DOHH2 (cell line): Measurements from ENCODE around the gene ELF1.

Experiments
- H3F3A ChIP-seq: fragments of 200-600 bp; sonication (generic), shearing (Covaris generic); 2 replicates; pipeline ENCODE4 v1.6.0; 2016; ENCODE audit warnings: antibody characterized with exemption, mild to moderate bottlenecking; ENCODE audit not compliant: control insufficient read depth, insufficient read depth
- H3K27ac ChIP-seq: fragments of 200-600 bp; sonication (generic); 2 replicates; pipeline ENCODE4 v1.5.1; 2014; ENCODE audit warnings: low read depth, mild to moderate bottlenecking, low read length, moderate library complexity
- H3K27me3 ChIP-seq: fragments of 200-600 bp; sonication (generic); 2 replicates; pipeline ENCODE4 v1.6.1; 2014; ENCODE audit warnings: mild to moderate bottlenecking, low read length, mixed read lengths; ENCODE audit not compliant: control insufficient read depth
- H3K36me3 ChIP-seq: fragments of 200-600 bp; sonication (generic); 2 replicates; pipeline ENCODE4 v1.6.1; 2014; ENCODE audit warnings: mild to moderate bottlenecking, low read length, moderate library complexity, mixed read lengths; ENCODE audit not compliant: control insufficient read depth
- H3K4me1 ChIP-seq: fragments of 200-600 bp; sonication (generic); 2 replicates; pipeline ENCODE4 v1.6.1; 2014; ENCODE audit warnings: mild to moderate bottlenecking, low read length, mixed read lengths; ENCODE audit not compliant: control insufficient read depth
- H3K4me2 ChIP-seq: fragments of 200-600 bp; sonication (generic); 2 replicates; pipeline ENCODE4 v1.6.0; 2014; ENCODE audit warnings: mild to moderate bottlenecking, low read length, moderate library complexity
- H3K4me3 ChIP-seq: fragments of 200-600 bp; sonication (generic); 2 replicates; pipeline ENCODE4 v1.5.1; 2014; ENCODE audit warnings: mild to moderate bottlenecking, low read length, mixed read lengths
- H3K79me2 ChIP-seq: fragments of 200-600 bp; sonication (generic); 2 replicates; pipeline ENCODE4 v1.6.1; 2014; ENCODE audit warnings: mild to moderate bottlenecking, low read length, mixed read lengths; ENCODE audit not compliant: control insufficient read depth
- H3K9me2 ChIP-seq: fragments of 200-600 bp; sonication (generic); replicated peaks from 2 replicates; pipeline ENCODE4 v1.6.1; 2014; ENCODE audit warnings: mild to moderate bottlenecking, low read length, mixed read lengths; ENCODE audit not compliant: control insufficient read depth
- H3K9me3 ChIP-seq: fragments of 200-600 bp; sonication (generic); 2 replicates; pipeline ENCODE4 v1.6.1; 2014; ENCODE audit warnings: antibody characterized with exemption, low read length, mixed read lengths; ENCODE audit not compliant: control insufficient read depth, insufficient read depth
- H4K20me1 ChIP-seq: fragments of 200-600 bp; sonication (generic); 2 replicates; pipeline ENCODE4 v1.6.0; 2014; ENCODE audit warnings: low read depth, mild to moderate bottlenecking, antibody characterized with exemption, low read length, moderate library complexity; ENCODE audit not compliant: control insufficient read depth, insufficient read depth
- CTCF ChIP-seq: fragments of 200-600 bp; sonication (generic); IDR thresholded peaks from one replicate; pipeline ENCODE4 v1.5.1; 2014; ENCODE audit warnings: antibody characterized with exemption, mild to moderate bottlenecking, low read depth, low read length; ENCODE audit not compliant: poor library complexity, severe bottlenecking
- EZH2phosphoT487 ChIP-seq: fragments of 200-600 bp; sonication (generic); IDR thresholded peaks from 2 replicates; pipeline ENCODE4 v1.6.1; 2017; ENCODE audit warnings: borderline replicate concordance, mild to moderate bottlenecking, antibody characterized with exemption, low read length, moderate library complexity, mixed read lengths

ELF1 gene

GRCh38 chr13:41007744-41008128 lies 11.4 kb downstream of the ELF1 start:
- H4K20me1 ChIP-seq = no peaks in the 10 kb centered on the region
- H3K9me3 ChIP-seq = no peaks in the 10 kb centered on the region
- H3K4me2 ChIP-seq = peak overlapping the region; percentile 83
- peaks cover 93% of the 10 kb centered on the region for H3K79me2 ChIP-seq
- peaks cover 68% of the 10 kb centered on the region for H3F3A ChIP-seq
- peaks cover 92% of the 10 kb centered on the region for H3K4me1 ChIP-seq
- TF ChIP-seq EZH2phosphoT487 = no peak
- TF ChIP-seq CTCF = no peak
- peaks cover 74% of the 10 kb centered on the region for H3K36me3 ChIP-seq
- H3K27me3 ChIP-seq = no peaks in the 10 kb centered on the region
- no peaks in the 10 kb centered on the region for H3K9me2 ChIP-seq
- peak overlapping the region; percentile 97 for H3K27ac ChIP-seq
- peak overlapping the region; percentile 70 for H3K4me3 ChIP-seq

- H3K27me3 ChIP-seq = no peaks in the 10 kb centered on the region
- 0 out of 2 replicates have a peak, but pooled peaks cover under 1% of the 10 kb centered on the region for H4K20me1 ChIP-seq
- TF ChIP-seq CTCF = no peak
- no peak for TF ChIP-seq EZH2phosphoT487
- peak overlapping the region; percentile 70 for H3K4me3 ChIP-seq
- H3K27ac ChIP-seq = peak overlapping the region; percentile 97
- H3K79me2 ChIP-seq = peaks cover 93% of the 10 kb centered on the region
- H3K4me1 ChIP-seq = peaks cover 92% of the 10 kb centered on the region
- no peaks in the 10 kb centered on the region for H3K9me3 ChIP-seq
- peaks cover 68% of the 10 kb centered on the region for H3F3A ChIP-seq
- H3K4me2 ChIP-seq = peak overlapping the region; percentile 83
- peaks cover 74% of the 10 kb centered on the region for H3K36me3 ChIP-seq
- no peaks in the 10 kb centered on the region for H3K9me2 ChIP-seq
Observed at GRCh38 chr13:41006978-41007743, 12.0 kb downstream of the ELF1 start.

GRCh38 chr13:41006306-41006705 lies 12.8 kb downstream of the ELF1 start:
- Histone ChIP-seq H3K4me2 (peak overlapping the region; percentile 83), H3F3A (peaks cover 71% of the 10 kb centered on the region), H3K4me3 (peak overlapping the region; percentile 70), H3K9me3 (no peaks in the 10 kb centered on the region), H3K9me2 (no peaks in the 10 kb centered on the region), H3K4me1 (peaks cover 92% of the 10 kb centered on the region), H3K36me3 (peaks cover 74% of the 10 kb centered on the region), H3K79me2 (peaks cover 93% of the 10 kb centered on the region), H4K20me1 (0 out of 2 replicates have a peak, but pooled peaks cover 6% of the 10 kb centered on the region), H3K27ac (peak overlapping the region; percentile 97), H3K27me3 (no peaks in the 10 kb centered on the region)
- no peak for TF ChIP-seq EZH2phosphoT487
- no peak for TF ChIP-seq CTCF
